ENCODE data around the gene LUZP4.

LUZP4 gene

DNA sequence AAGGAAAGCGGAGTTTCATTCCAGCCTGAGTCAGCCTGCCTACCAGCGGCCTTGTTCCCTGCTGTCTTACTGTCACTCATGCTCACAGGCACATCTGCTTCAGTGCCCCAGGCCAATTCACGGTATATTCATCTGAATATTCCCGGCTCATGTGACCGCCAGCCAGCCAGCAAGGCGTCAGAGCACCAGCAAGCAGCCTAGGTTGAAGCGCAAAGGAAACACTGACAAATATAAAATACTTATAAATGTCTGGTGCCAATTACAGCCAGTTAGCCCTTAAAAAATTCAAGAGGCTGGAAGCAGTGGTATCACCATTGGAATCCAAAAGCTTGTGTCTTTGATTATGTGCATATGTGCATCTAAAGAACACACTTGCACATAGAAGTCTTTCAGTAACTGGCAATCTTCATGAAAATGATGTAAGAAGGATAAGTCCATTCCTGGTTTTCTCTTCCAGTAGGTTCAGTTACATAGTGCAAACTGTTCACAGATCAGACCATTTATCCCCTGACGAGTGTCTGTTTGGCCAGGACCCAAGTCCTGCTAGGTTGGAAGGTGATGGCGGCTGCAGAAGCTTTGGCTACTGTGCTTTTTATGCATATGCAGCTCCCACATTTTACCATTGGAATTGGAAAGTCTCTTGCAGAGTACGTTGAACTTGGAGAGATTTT is 61.3 kb downstream of the LUZP4 start:
- H3K27ac Mint-ChIP-seq: no peak overlapping the region
- no peak overlapping the region for H3K4me3 Mint-ChIP-seq
- no peaks in the 10 kb centered on the region for H3K4me1 Mint-ChIP-seq
- ATAC-seq (replicated peaks) (no peak), DNase-seq (no peak)
- peaks cover 3 to 4% of the 10 kb centered on the region in 2 donors for H3K9me3 Mint-ChIP-seq
- H3K27me3 Mint-ChIP-seq: peaks cover 0 to 5% of the 10 kb centered on the region in 2 donors
- H3K36me3 Mint-ChIP-seq: no peaks in the 10 kb centered on the region

GRCh38 chrX:115356369-115356768 is 66.9 kb downstream of the LUZP4 start:
- H3K4me3 Mint-ChIP-seq: no peak overlapping the region
- H3K9me3 Mint-ChIP-seq: no peaks in the 10 kb centered on the region
- no peak for ATAC-seq (replicated peaks)

More at GRCh38 chrX:115356369-115356768, 66.9 kb downstream of the LUZP4 start:
- Mint-ChIP-seq H3K27me3 (peaks cover 0 to 5% of the 10 kb centered on the region in 2 donors), H3K4me1 (no peaks in the 10 kb centered on the region), H3K27ac (no peak overlapping the region), H3K36me3 (no peaks in the 10 kb centered on the region)
- no peak for DNase-seq
